ENCODE data around the gene TRAPPC1. TPM values are rescaled to one million over a fixed set of nuclear protein-coding genes. Genes with fewer than 3 reads are reported as not detected.

Gene TRAPPC1
- total and polyA plus RNA-seq, 2 of the 8 experiments (the other 6 are each of a cell fraction or from before 2014, with no cell fraction given) = 114 to 170 TPM

DNA sequence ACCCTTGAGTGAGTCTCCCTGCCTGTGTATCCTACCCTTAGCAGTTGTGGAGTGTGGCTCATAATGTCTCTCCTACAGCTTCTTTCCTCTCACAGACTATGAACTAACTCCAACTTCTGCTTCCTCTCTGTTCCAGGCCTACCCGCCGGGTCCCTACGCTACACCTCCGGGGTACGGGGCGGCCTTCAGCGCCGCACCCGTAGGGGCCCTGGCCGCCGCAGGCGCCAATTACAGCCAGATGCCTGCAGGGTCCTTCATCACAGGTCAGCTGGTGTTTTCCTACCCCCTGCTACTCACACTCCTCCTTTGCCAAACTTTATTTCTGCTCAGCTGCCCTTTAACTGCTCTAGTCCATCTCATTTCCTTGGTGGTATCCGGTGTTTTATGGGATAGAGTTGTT, 21.0 kb downstream of the TRAPPC1 start:
- Histone ChIP-seq H4K91ac (replicated peaks; ENCODE audit: insufficient read length, low read length) (no peak overlapping the region), H3K56ac (replicated peaks; ENCODE audit: insufficient read length, low read depth, low read length) (no peak overlapping the region), H3K4me1 (replicated peaks in 1 of 4; ENCODE audit: control insufficient read depth in 3 of 4, insufficient read depth in 4 of 4, low read length in 3 of 4) (peaks cover 0 to 6% (median 2%) of the 10 kb centered on the region in 4 experiments; a peak in 4 of 7 replicates), H3K79me1 (ENCODE audit: low read depth, low read length) (no peaks in the 10 kb centered on the region), H2BK12ac (ENCODE audit: low read depth, low read length) (no peak overlapping the region), H3K4me3 (ENCODE audit: extremely low read depth in 1 of 4, insufficient read depth in 2 of 4, low read depth in 3 of 4, low read length in 4 of 4) (no peak overlapping the region), H3K9me3 (ENCODE audit: insufficient read depth in 2 of 2, low read depth in 1 of 2, low read length in 1 of 2) (no peaks in the 10 kb centered on the region), H3K23me2 (ENCODE audit: low read depth, low read length) (peaks cover 4% of the 10 kb centered on the region), H2BK5ac (ENCODE audit: low read depth, low read length) (no peak overlapping the region), H3K18ac (ENCODE audit: extremely low read depth, low read length) (no peak overlapping the region), H3K79me2 (ENCODE audit: control insufficient read depth in 1 of 2, insufficient read depth in 2 of 2, low read length in 2 of 2) (no peaks in the 10 kb centered on the region), H4K5ac (ENCODE audit: insufficient read length, low read depth, low read length) (no peak overlapping the region), H3K9ac (replicated peaks in 1 of 4; ENCODE audit: extremely low read depth in 1 of 4, low read depth in 3 of 4, low read length in 3 of 4) (no peak overlapping the region), H2AK5ac (ENCODE audit: low read depth, low read length) (no peak overlapping the region), H3K27ac (ENCODE audit: low read depth, low read length) (no peak overlapping the region), H2BK15ac (ENCODE audit: low read length) (no peak overlapping the region), H2BK20ac (ENCODE audit: low read length) (no peak overlapping the region), H3K4me2 (ENCODE audit: insufficient read depth in 1 of 2, low read depth in 2 of 2, low read length in 2 of 2) (no peak overlapping the region), H2AFZ (ENCODE audit: low read length) (no peak overlapping the region), H3K4ac (replicated peaks; ENCODE audit: insufficient read length, low read depth, low read length) (no peak overlapping the region), H3K23ac (ENCODE audit: insufficient read length) (no peak overlapping the region), H3K14ac (ENCODE audit: insufficient read length) (no peak overlapping the region), H3K27me3 (replicated peaks in 1 of 4; ENCODE audit: control insufficient read depth in 3 of 4, extremely low read depth in 1 of 4, insufficient read depth in 3 of 4, low read length in 3 of 4) (peaks cover 0 to 9% (median 7%) of the 10 kb centered on the region in 4 experiments; a peak in 5 of 7 replicates), H4K8ac (ENCODE audit: extremely low read depth, insufficient read depth, low read length) (no peak overlapping the region), H2BK120ac (replicated peaks; ENCODE audit: low read depth, low read length) (no peak overlapping the region), H4K20me1 (replicated peaks in 1 of 2; ENCODE audit: control insufficient read depth in 1 of 2, insufficient read depth in 2 of 2, low read length in 2 of 2) (peaks cover 0 to 2% of the 10 kb centered on the region in 2 experiments), H3K36me3 (ENCODE audit: control insufficient read depth in 2 of 4, insufficient read depth in 4 of 4, low read length in 3 of 4) (peaks cover 0 to 3% (median 1%) of the 10 kb centered on the region in 4 experiments; a peak in 4 of 8 replicates)
- CTCF ChIA-PET (ENCODE audit: partially characterized antibody) = interaction anchor here (0.8 to 6.0 kb wide), 7 partner anchors 22 to 147 kb away, joined by 3 to 57 read pairs (median 5); partner anchors contain the start of gene CHD3
- 97% methylated on average over 13 of the region's 13 CpGs; no CpG with 5 or more reads in 1 of the 2 experiments for WGBS, 2 experiments (ENCODE audit: extremely low coverage in 1 of 2, insufficient coverage in 1 of 2, insufficient read length in 1 of 2, insufficient replicate concordance in 2 of 2, low coverage in 1 of 2, low lambda C conversion rate in 2 of 2, missing lambda C conversion rate in 1 of 2)
- DNase-seq (ENCODE audit: low read depth in 1 of 2, low spot score in 2 of 2) (no peak), FAIRE-seq (no peak)
- POLR2A ChIA-PET (ENCODE audit: partially characterized antibody) = no interaction called here
- no peak for TF ChIP-seq TEAD4 (IDR thresholded peaks at IDR 0.05; ENCODE audit: low read depth, low read length)
- no peak for TF ChIP-seq SAP30 (IDR thresholded peaks at IDR 0.05; ENCODE audit: insufficient read depth, insufficient replicate concordance, low read length)
- TF ChIP-seq SP2 (IDR thresholded peaks at IDR 0.05; ENCODE audit: low read length) = no peak
- TF ChIP-seq SRF (IDR thresholded peaks at IDR 0.05; ENCODE audit: low read depth, low read length) = no peak
- TF ChIP-seq TBP (IDR thresholded peaks at IDR 0.05; ENCODE audit: low read depth, low read length) = no peak
- no peak for TF ChIP-seq KDM5A (IDR thresholded peaks at IDR 0.05; ENCODE audit: low read length)
- TF ChIP-seq EZH2 (IDR thresholded peaks at IDR 0.05; ENCODE audit: low read depth, low read length, severe bottlenecking) = no peak
- TF ChIP-seq GABPA (IDR thresholded peaks at IDR 0.05; ENCODE audit: borderline replicate concordance, insufficient read depth, low read length) = no peak
- no peak for TF ChIP-seq TAF7 (optimal IDR thresholded peaks at IDR 0.05; ENCODE audit: borderline replicate concordance, low read depth, low read length)
- no peak for TF ChIP-seq TCF12 (IDR thresholded peaks at IDR 0.05; ENCODE audit: low read depth, low read length)
- no peak for TF ChIP-seq CREB1 (IDR thresholded peaks at IDR 0.05)
- no peak for TF ChIP-seq RXRA (IDR thresholded peaks at IDR 0.05; ENCODE audit: insufficient read depth, low read depth, low read length)
